Adrenal gland (tissue), 12 donors: ENCODE results near the gene FSIP1. TPM values are rescaled to one million over a fixed set of nuclear protein-coding genes. Genes with fewer than 3 reads are reported as not detected.

Source experiments
- DNase-seq, 7 donors: peaks; one replicate each; pipeline ENCODE4 v3.0.0-alpha.2; 2019 to 2020
- H3K27ac ChIP-seq, 5 donors: fragments of 200-600 bp; sonication (generic) in 4 of 5; 1 replicate in 3 of 5; 2 replicates in 2 of 5; pipeline versions ENCODE4 v1.5.1 to v1.8.0; 2016 to 2020; ENCODE audit warnings: mild to moderate bottlenecking in 1 of 5
- H3K27me3 ChIP-seq: fragments of 200-600 bp; 2 replicates; pipeline ENCODE4 v1.8.0; 2021
- H3K36me3 ChIP-seq, 2 donors: fragments of 200-600 bp; replicated peaks in 1 of 2; 1 replicate in 1 of 2; 2 replicates in 1 of 2; pipeline versions ENCODE4 v1.5.1 to v1.8.0; 2018 to 2022
- H3K4me1 ChIP-seq, 2 donors: fragments of 200-600 bp; replicated peaks in 1 of 2; 1 replicate in 1 of 2; 2 replicates in 1 of 2; pipeline versions ENCODE4 v1.5.1 to v1.8.0; 2018 to 2021
- H3K4me3 ChIP-seq, 4 donors: fragments of 200-600 bp; sonication (generic) in 3 of 4; one replicate each; pipeline ENCODE4 v1.5.1; 2016 to 2018
- H3K9me3 ChIP-seq, 3 donors: fragments of 200-600 bp; sonication (generic) in 1 of 3; replicated peaks in 1 of 3; 1 replicate in 2 of 3; 2 replicates in 1 of 3; pipeline versions ENCODE4 v1.5.1 to v1.8.0; 2016 to 2021
- CTCF ChIP-seq, 6 experiments: fragments of 450-650 bp in 4 of 6; fragments of 200-600 bp in 2 of 6; sonication (generic) in 1 of 6; IDR thresholded peaks; 1 replicate in 5 of 6; 2 replicates in 1 of 6; pipeline versions ENCODE4 v1.5.1 to v1.8.0; 2016 to 2021; ENCODE audit warnings: antibody characterized with exemption in 6 of 6, mild to moderate bottlenecking in 2 of 6, moderate library complexity in 1 of 6
- POLR2A ChIP-seq, 2 donors: fragments of 450-650 bp; IDR thresholded peaks; one replicate each; pipeline ENCODE4 v1.6.1; 2017; ENCODE audit warnings: antibody characterized with exemption in 2 of 2, mild to moderate bottlenecking in 2 of 2, moderate library complexity in 1 of 2
- WGBS, 4 donors: extraction: QIAGEN DNeasy Blood & Tissue Kit in 2 of 4; methylation state at CpG; one replicate each; pipeline versions ENCODE4 v1.1.5 to v1.1.7; 2013 to 2017; 5-methylcytosine and 5-hydroxymethylcytosine counted together
- intact Hi-C, 2 donors: fragments of 100-400 bp; cut with DNase I; formaldehyde crosslinking; loops; one replicate each; pipeline versions ENCODE4 v1.14.1 to v1.15.0; 2022 to 2023
- polyA plus RNA-seq, 3 donors: library from polyadenylated mRNA; stranded (reverse); fragments of 200-250 nt in 2 of 3; fragments of 350-450 nt in 1 of 3; fragmentation: Illumina TruSeq in 1 of 3; extraction: RNeasy Lipid Tissue Mini Kit (QIAGEN cat#74804) in 1 of 3; gene quantifications; one replicate each; pipeline ENCODE4 v1.2.3, GENCODE V29; 2013 to 2014
- total RNA-seq, 9 donors: library from RNA; depleted of rRNA in 4 of 9; stranded (reverse); fragments of >200 nt in 4 of 9; fragments of 120-200 nt in 1 of 9; fragmentation: NEBNext Ultra II Directional in 1 of 9; extraction: Animal tissue kit (Norgen Biotek cat#: 25700) in 1 of 9; gene quantifications; one replicate each; pipeline versions ENCODE4 v1.1.0 to v1.2.4, GENCODE V29; 2013 to 2023
- donor health status: healthy with polysubstance abuse.
- donor health status: Bipolar disorder and iron deficiency.
- donor health status: DM: yes; HTN: yes; CAD: no.
- donor health status: DM: no; HTN: no; CAD: no.
- donor health status: DM: no; HTN: no; CAD: no.
- donor health status: DM: yes; HTN: yes; CAD: no.

FSIP1 gene
- total and polyA plus RNA-seq, 12 donors = 0.11 to 0.60 (median 0.25) TPM; not detected in 2

- no peaks in the 10 kb centered on the region for H3K27me3 ChIP-seq
- 79 to 96% (median 93%) methylated on average over 1 of the region's 1 CpG for WGBS, 4 donors
- TF ChIP-seq CTCF (IDR thresholded peaks at IDR 0.05) (no peak), POLR2A (IDR thresholded peaks at IDR 0.05) (no peak)
- no peaks in the 10 kb centered on the region for H3K36me3 ChIP-seq
- H3K27ac ChIP-seq = no peak overlapping the region
- intact Hi-C loops = no loop called here
- no peak overlapping the region for H3K4me3 ChIP-seq
- H3K4me1 ChIP-seq = peaks cover 0 to 14% of the 10 kb centered on the region in 2 donors
- no peaks in the 10 kb centered on the region for H3K9me3 ChIP-seq
- DNase-seq = no peak
Measured at GRCh38 chr15:39621976-39622375, 160.7 kb downstream of the FSIP1 start.

- Histone ChIP-seq H3K27ac (no peak overlapping the region), H3K9me3 (no peaks in the 10 kb centered on the region), H3K27me3 (no peaks in the 10 kb centered on the region), H3K4me3 (no peak overlapping the region), H3K36me3 (no peaks in the 10 kb centered on the region), H3K4me1 (peaks cover 0 to 14% of the 10 kb centered on the region in 2 donors)
- 60 to 75% (median 73%) methylated on average over 1 of the region's 1 CpG for WGBS, 4 donors
- no peak for TF ChIP-seq POLR2A (IDR thresholded peaks at IDR 0.05)
- TF ChIP-seq CTCF (IDR thresholded peaks at IDR 0.05) = no peak
- intact Hi-C loops = no loop called here
- no peak for DNase-seq
Measured at GRCh38 chr15:39621210-39621609, 161.4 kb downstream of the FSIP1 start.

GRCh38 chr15:39618063-39618823 is 164.4 kb downstream of the FSIP1 start:
- no peaks in the 10 kb centered on the region for H3K4me1 ChIP-seq
- 74 to 85% (median 76%) methylated on average over 3 of the region's 3 CpGs for WGBS, 4 donors
- H3K27ac ChIP-seq = no peak overlapping the region
- H3K36me3 ChIP-seq = no peaks in the 10 kb centered on the region
- no peak for DNase-seq
- H3K4me3 ChIP-seq = no peak overlapping the region
- no peak for TF ChIP-seq POLR2A (IDR thresholded peaks at IDR 0.05)
- no peak for TF ChIP-seq CTCF (IDR thresholded peaks at IDR 0.05)
- no peaks in the 10 kb centered on the region for H3K27me3 ChIP-seq
- intact Hi-C loops = no loop called here
- H3K9me3 ChIP-seq = peaks cover 0 to 5% (median 0%) of the 10 kb centered on the region in 3 donors

- Histone ChIP-seq H3K27me3 (no peaks in the 10 kb centered on the region), H3K27ac (no peak overlapping the region), H3K4me3 (no peak overlapping the region), H3K4me1 (no peaks in the 10 kb centered on the region), H3K9me3 (peaks cover 0 to 15% (median 0%) of the 10 kb centered on the region in 3 donors), H3K36me3 (no peaks in the 10 kb centered on the region)
- intact Hi-C loops = no loop called here
- DNase-seq = no peak
- TF ChIP-seq POLR2A (IDR thresholded peaks at IDR 0.05) (no peak), CTCF (IDR thresholded peaks at IDR 0.05) (no peak)
- 70 to 78% (median 74%) methylated on average over 6 of the region's 6 CpGs for WGBS, 4 donors
Measured at GRCh38 chr15:39616731-39617455, 165.7 kb downstream of the FSIP1 start.
